Measurements from ENCODE around the gene CD44. TPM values are rescaled to one million over a fixed set of nuclear protein-coding genes. Genes with fewer than 3 reads are reported as not detected.

The CD44 gene
- total RNA-seq (2021) = 5.2 and 6.1 TPM in 2 replicates
- long read RNA-seq, full-length matches to known transcripts = 18 of 31 reads
- long read RNA-seq, partial matches to known transcripts = 2 of 31 reads
- long read RNA-seq, other reads (novel, unspliced or antisense) = 11 of 31 reads

GRCh38 chr11:35138943-35139721 is at the start of gene CD44:
Gene CD44, plus strand, starts transcription at chr11:35139171. Its CDS starts 133 bp downstream, at chr11:35139304.
- Histone ChIP-seq H3K9ac (ENCODE audit: extremely low read depth, insufficient read length, low read length) (peak within 1 kb of the TSS; percentile 57), H3K27me3 (ENCODE audit: insufficient read depth, low read length) (peaks cover 19% of the 10 kb centered on the region), H3K14ac (ENCODE audit: insufficient read depth, low read length) (peak within 1 kb of the TSS; percentile 74), H3K23ac (ENCODE audit: insufficient read length, low read depth, low read length) (no peak within 1 kb of the TSS), H3K4ac (ENCODE audit: low read depth, low read length) (no peak within 1 kb of the TSS), H3T11ph (ENCODE audit: low read length) (no peak within 1 kb of the TSS), H3K4me2 (ENCODE audit: insufficient read depth, insufficient read length, low read length) (peak within 1 kb of the TSS; percentile 76), H4K20me1 (ENCODE audit: control insufficient read depth, insufficient read depth, insufficient read length) (no peaks in the 10 kb centered on the region), H4K5ac (ENCODE audit: insufficient read length, low read depth, low read length) (no peak within 1 kb of the TSS), H3K18ac (ENCODE audit: insufficient read length, low read depth, low read length) (peak within 1 kb of the TSS; percentile 70), H2BK20ac (ENCODE audit: low read depth, low read length, poor library complexity, severe bottlenecking) (no peak within 1 kb of the TSS), H3K79me2 (ENCODE audit: insufficient read depth, low read length) (no peaks in the 10 kb centered on the region), H2AK5ac (ENCODE audit: insufficient read length, low read length) (no peak within 1 kb of the TSS), H4K91ac (ENCODE audit: insufficient read length, low read depth, low read length) (no peak within 1 kb of the TSS), H2BK5ac (ENCODE audit: insufficient read length, low read length) (no peak within 1 kb of the TSS), H3K9me3 (ENCODE audit: control insufficient read depth, low read depth, low read length) (no peaks in the 10 kb centered on the region), H2BK120ac (ENCODE audit: low read depth, low read length, poor library complexity, severe bottlenecking) (no peak within 1 kb of the TSS), H3K56ac (ENCODE audit: insufficient read length, low read depth, low read length) (no peak within 1 kb of the TSS), H2AFZ (ENCODE audit: low read length) (no peak within 1 kb of the TSS), H3K27ac (ENCODE audit: insufficient read length, low read depth, low read length) (no peak within 1 kb of the TSS), H2BK15ac (ENCODE audit: low read depth, low read length) (no peak within 1 kb of the TSS), H2BK12ac (ENCODE audit: insufficient read length, low read depth, low read length) (no peak within 1 kb of the TSS), H3K23me2 (ENCODE audit: insufficient read length, low read depth, low read length, poor library complexity, severe bottlenecking) (peaks cover 13% of the 10 kb centered on the region), H4K8ac (replicated peaks; ENCODE audit: insufficient read length, low read depth, low read length) (no peak within 1 kb of the TSS), H3K79me1 (ENCODE audit: insufficient read depth, low read depth, low read length, poor library complexity, severe bottlenecking) (no peaks in the 10 kb centered on the region), H3K4me1 (ENCODE audit: insufficient read depth, low read length) (peaks cover 3% of the 10 kb centered on the region; the same call in 1 of the 2 replicates)
- H3K27ac Mint-ChIP-seq = no peak within 1 kb of the TSS
- H3K9me3 Mint-ChIP-seq = no peaks in the 10 kb centered on the region
- peaks cover 69% of the 10 kb centered on the region for H3K27me3 Mint-ChIP-seq (ENCODE audit: low read depth)
- DNase-seq = peak; percentile 66
- peak within 1 kb of the TSS; percentile 78 to 87 for H3K4me3 Mint-ChIP-seq
- TF ChIP-seq, protein P1, sequence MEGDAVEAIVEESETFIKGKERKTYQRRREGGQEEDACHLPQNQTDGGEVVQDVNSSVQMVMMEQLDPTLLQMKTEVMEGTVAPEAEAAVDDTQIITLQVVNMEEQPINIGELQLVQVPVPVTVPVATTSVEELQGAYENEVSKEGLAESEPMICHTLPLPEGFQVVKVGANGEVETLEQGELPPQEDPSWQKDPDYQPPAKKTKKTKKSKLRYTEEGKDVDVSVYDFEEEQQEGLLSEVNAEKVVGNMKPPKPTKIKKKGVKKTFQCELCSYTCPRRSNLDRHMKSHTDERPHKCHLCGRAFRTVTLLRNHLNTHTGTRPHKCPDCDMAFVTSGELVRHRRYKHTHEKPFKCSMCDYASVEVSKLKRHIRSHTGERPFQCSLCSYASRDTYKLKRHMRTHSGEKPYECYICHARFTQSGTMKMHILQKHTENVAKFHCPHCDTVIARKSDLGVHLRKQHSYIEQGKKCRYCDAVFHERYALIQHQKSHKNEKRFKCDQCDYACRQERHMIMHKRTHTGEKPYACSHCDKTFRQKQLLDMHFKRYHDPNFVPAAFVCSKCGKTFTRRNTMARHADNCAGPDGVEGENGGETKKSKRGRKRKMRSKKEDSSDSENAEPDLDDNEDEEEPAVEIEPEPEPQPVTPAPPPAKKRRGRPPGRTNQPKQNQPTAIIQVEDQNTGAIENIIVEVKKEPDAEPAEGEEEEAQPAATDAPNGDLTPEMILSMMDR (conservative IDR thresholded peaks at IDR 0.05) = no peak
- H3K4me1 Mint-ChIP-seq = peaks cover 12% of the 10 kb centered on the region in 2 experiments; a peak in 3 of 4 replicates
- WGBS (ENCODE audit: extremely low coverage, insufficient read length, low lambda C conversion rate) = no CpG with 5 or more reads among the region's 55 CpGs
- H3K36me3 Mint-ChIP-seq (ENCODE audit: insufficient read depth in 1 of 3, low read depth in 3 of 3) = no peaks in the 10 kb centered on the region
